ENCODE measurements around the gene REV3L.

GRCh38 chr6:111381123-111381522 lies 101.9 kb downstream of the REV3L start:
- TF ChIP-seq CTCF (conservative IDR thresholded peaks at IDR 0.05; ENCODE audit: low read length) (no peak), EZH2phosphoT487 (IDR thresholded peaks at IDR 0.05; ENCODE audit: borderline replicate concordance) (no peak)

All from Loucy (cell line).